ENCODE results near the gene TMEM94.
A peak's percentile ranks its signal among the peaks of the same experiment; 100 is the strongest.
"Not testable (repeated sequence)": the region's sequence is repeated elsewhere in the genome, so short reads cannot be mapped to it uniquely, and the experiment has no call there.

TMEM94 gene

DNA sequence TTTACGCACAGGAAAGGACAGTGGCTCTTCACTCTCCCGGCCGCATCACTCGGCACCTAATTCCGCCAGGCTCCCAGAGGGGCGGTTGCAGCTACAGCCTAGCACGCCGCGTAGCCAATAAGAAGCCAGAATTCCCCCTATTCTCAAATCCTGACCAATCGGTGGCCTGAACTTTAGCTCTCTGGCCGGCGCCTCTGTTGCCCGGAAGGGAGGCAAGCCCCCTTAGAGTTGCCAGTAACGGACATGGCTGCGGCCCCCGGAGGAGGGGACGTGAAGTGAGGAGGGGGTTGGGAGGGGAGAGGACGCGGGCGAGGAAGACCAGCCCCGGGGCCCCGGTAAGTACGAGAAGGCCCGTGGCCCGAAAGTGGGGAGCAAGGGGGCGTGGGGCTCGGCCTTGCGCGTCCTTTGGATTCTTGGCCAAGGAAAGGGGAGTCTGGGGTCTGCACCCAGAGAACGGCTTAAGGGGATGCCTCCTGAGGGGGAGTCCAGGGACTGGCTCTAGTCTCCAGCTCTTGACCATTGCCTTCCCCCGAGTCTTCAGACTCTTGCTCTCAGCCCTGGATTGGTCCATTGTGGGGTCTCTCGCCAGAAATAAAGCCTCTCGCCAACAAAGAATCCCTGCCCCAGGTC, at the start of gene TMEM94:
Gene TMEM94 (plus strand): TSS at position 219 of the 630 bp plus-strand sequence. CDS start 15,271 bp downstream, outside the sequence.
- peak; percentile 96 to 97 for DNase-seq (ENCODE audit: low read depth in 2 of 2)

DNA sequence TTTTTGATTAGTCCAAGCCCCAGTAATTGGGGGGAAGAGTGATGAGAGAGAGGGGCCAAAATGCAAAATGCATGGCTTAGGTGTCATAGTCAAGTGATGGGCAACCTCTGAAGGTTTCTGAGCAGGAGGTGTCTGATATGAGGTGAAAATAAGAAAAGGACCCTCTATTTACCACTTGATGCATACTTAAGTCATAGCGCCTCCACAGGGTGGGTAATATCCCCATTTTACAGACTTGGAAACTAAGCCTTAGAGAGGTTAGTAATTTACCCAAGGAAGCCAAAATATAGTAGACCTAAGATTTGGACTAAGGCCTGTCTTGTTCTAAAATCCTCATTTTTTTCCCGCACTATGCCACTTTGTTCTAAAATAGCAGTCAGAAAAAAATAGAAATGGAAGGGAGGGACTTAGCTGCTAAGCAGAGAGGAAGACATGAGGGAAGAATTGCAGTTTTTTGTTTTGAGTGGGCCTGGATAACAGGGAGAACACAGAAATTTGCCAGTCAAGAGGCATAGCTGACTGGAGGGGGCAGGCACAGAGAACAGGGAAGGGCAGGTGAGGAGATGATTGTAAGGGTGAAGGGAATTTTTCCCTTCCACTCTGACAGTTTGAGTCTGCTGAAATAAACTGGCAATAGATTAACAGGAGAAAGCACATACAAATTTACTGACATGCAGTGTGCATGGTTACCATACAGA, 48.6 kb upstream of the TMEM94 start:
- no peak for DNase-seq (ENCODE audit: low read depth in 2 of 2)

DNA sequence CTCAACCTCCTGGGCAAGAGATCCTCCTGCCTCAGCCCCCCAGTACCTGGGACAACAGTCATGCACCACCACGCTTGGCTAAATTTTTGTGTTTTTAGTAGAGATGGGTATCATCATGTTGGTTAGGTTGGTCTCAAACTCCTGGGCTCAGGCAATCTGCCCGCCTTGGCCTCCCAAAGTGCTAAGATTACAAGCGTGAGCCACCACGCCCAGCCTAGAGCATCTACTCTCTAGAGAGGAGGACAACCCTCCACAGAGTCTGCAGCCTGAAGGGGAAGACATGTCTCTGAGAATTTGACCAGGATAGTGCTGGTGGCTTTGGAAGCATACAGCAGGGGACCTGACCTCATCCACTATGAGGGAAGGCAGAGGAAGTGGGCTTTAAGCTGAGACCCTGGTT, 46.3 kb upstream of the TMEM94 start:
- no peak for DNase-seq (ENCODE audit: low read depth in 2 of 2)

DNA sequence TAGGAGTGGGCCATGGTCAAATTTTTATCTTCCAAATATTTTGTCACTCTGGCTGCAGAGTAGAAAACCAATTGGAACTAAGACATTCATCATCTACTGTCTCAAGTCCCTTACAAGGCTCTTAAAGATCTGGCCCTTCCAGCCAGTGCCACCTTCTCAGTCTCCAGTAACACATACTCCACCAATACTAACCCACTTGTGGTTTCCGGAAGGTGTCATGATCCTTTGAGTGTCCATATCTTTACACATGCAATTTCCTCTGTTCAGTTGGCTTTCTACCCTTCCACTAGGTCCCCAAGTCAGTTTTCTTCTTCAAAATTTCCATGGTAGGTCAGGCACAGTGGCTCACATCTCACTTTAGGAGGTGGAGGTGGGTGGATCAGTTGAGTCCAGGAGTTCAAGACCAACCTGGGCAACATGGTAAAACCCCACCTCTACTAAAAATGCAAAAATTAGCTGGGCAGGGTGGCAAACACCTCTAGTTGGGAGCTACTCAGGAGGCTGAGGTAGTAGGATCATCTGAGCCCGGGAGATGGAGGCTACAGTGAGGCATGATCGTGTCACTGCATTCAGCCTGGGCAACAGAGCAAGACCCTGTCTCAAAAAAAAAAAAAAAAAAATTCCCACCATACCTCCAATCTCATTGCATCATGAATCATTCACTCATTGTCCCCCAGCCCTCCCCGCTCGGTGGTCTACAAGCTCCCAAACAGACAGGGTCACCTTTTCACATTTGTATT, 44.9 kb upstream of the TMEM94 start:
- no peak for DNase-seq (ENCODE audit: low read depth in 2 of 2)

DNA sequence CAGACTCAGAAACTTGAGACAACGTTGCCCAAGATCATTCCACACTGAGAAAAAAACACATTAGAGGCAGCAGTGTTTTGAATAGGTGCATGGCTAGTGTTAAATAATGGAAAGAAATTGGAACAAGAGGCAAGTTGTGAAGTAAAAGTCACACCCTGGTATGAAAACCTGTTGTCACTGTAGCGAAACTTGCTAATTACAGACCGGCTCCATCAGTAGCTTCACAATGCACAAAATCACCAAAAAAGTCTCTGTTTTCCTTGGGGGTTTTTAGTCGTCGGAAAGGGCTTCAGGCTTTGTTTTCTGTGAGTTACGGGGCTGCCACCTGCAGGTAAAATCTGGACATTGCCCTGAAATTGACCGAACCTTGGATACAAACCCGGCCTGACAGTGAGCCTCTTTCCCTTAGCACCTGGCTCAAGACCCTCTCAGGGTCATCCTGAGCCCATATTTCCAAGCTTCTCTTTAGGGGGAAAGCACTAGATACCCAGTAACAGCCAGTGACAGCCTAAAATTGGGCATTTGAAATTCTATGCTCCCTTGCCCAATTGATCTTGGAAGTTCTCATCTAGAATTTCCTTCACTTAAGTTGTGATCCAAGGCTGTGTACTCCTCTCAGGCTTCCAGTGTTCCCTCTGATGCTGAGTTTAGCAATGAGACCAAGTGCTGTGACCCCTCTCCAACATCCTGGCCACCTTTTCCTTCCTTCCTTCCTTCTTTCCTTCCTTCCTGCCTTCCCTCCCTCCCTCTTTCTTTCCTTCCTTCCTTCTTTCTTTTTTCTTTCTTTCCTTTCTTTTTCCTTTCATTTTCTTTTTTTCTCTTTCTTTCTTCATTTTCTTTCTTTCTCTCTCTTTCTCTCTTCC, 43.7 kb upstream of the TMEM94 start:
- peak in 1 of 2 experiments; percentile 60 for DNase-seq (ENCODE audit: low read depth in 2 of 2)

DNA sequence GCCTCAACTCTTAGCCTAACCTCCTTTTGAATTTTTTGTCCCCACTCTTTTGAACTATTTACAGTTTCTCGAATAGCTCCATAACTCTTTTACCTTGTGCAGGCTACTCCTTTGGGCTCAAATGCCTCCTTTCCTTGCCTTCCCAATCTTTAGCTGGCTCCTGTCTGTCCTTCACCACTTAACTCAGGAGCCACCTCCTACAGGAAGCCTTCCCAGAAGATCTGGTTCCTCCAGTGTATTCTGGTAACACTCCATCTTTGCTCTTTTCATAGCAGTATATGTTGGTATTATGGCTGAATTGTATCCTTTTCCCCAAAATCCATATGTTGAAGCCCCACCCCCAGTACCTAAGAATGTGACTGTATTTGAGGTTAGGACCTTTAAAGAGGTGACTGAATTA, 41.9 kb upstream of the TMEM94 start:
- DNase-seq (ENCODE audit: low read depth in 2 of 2): no peak

DNA sequence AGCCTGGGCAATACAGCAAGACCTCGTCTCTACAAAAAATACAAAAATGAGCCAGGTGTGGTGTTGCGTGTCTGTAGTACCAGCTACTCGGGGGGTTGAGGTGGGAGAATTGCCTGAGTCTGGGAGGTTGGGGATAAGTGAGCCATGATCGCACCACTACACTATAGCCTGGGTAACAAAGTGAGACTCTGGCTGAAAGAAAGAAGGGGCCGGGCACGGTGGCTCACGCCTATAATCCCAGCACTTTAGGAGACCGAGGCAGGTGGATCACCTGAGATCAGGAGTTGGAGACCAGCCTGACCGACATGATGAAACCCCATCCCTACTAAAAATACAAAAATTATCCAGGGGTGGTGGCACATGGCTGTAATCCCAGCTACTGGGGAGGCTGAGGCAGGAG, 40.4 kb upstream of the TMEM94 start:
- DNase-seq (ENCODE audit: low read depth in 2 of 2): no peak

DNA sequence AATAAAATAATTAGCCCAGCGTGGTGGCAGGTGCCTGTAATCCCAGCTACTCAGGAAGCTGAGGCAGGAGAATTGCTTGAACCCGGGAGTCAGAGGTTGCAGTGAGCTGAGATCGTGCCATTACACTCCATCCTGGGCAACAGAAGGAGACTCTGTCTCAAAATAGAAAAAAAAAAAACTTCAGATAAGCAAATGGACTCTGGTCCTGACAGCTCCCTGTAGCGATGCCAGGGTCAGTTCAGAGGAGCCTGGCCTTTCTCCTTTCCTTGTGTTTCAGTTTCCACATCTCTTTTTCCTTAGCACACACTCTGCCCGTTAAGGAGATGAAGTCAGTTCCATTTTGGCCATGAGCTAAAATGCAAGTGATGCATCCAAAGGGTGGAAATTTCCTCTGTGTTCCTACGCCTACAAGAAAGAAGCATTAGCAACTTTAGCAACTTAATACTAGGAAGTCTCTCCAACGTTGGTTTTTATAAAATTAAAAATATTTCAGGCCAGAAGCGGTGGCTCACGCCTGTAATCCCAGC, 39.3 kb upstream of the TMEM94 start:
- no peak for DNase-seq (ENCODE audit: low read depth in 2 of 2)

DNA sequence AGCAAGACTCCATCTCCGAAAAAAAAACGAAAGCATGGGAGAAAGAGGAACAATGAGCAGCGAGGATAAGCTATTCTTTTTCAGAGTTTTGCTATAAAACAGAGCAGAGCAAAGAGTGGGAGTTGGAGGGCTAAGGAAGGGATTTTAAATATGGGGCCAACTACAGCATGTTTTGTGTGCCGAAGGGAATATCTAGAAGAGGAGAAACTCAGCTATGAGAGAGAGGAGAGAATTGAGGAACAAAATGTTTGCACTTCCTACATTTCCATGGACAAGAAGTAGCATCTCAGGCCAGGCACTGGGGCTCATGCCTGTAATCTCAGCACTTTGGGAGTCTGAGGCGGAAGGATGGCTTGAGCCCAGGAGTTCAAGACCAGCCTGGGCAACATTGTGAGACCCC, 37.9 kb upstream of the TMEM94 start:
- no peak for DNase-seq (ENCODE audit: low read depth in 2 of 2)

DNA sequence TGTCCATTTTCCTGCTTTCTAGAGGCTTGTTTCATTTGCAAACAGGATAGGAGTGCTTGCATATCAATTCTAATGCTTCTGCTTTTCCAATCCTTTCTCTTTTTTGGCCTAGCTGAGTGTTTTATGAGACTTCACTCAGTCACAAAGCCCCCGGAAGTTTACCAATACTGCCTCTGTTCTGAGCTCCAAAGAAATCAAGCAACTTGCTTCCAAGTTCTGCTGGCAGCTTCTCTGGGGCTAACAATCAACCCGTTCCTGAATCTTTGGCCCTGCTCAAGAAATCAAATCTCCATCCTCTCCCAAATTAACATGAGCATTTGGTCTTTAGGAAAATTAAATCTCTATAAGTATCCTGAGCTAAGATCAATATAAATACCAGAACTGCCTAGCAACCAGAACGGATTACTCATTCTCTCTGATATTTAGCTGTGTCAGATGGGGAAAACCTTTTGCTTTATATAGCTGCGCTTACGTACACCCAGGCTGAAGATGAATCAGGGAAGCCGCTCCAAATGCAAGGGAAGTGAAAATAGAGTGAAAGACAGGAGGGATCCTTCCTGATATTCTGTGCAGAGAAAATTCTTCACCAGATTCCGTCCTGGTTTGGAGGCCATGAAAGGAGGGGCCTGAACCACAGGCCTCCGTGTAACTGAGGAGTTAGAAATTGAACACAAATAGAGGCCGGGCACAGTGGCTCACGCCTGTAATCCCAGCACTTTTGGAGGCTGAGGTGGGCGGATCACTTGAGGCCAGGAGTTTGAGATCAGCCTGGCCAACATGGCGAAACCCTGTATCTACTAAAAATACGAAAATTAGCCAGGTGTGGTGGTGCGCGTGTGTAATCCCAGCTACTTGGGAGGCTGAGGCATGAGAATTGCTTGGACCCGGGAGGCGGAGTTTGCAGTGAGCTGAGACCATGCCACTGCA, 27.6 kb upstream of the TMEM94 start:
- peak; percentile 50 to 53 for DNase-seq (ENCODE audit: low read depth in 2 of 2)

DNA sequence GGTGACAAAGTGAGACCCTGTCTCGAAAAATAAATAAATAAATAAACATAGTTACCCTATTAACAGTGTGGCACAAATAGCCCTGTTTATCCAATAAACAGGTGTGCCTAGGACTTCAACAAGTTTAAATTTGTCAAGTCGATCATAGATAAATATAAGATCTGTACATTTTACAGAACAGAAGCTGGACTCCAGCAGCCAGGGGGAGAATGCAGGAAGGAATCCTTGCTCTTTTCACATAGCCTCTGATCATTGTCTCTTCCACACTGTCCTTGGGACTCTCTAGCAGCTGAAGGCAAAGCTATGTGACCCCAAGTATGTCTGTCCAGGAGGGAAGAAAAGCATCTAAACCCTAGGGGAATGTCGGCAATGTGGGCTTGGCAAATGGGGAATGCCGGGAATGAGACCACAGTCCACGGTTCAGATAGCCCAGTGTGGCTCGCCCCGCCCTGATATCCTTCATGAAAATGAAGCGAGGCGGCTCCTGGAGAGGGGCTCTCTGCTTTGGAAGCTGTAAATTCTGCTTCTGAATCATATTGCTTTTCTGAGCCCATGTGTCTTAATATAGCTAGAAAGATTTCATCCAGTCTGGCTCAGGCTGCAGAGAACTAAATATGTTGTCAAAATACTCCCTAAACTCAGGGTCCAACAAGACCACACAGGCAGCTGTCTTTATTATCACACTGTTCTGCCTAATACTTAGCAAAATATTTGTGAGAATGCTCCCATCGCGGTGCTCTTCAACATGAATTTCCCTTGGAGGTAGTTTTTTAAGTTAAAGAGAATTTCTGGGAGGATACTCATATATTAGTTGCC, 26.1 kb upstream of the TMEM94 start:
- peak; percentile 42 to 44 for DNase-seq (ENCODE audit: low read depth in 2 of 2)

DNA sequence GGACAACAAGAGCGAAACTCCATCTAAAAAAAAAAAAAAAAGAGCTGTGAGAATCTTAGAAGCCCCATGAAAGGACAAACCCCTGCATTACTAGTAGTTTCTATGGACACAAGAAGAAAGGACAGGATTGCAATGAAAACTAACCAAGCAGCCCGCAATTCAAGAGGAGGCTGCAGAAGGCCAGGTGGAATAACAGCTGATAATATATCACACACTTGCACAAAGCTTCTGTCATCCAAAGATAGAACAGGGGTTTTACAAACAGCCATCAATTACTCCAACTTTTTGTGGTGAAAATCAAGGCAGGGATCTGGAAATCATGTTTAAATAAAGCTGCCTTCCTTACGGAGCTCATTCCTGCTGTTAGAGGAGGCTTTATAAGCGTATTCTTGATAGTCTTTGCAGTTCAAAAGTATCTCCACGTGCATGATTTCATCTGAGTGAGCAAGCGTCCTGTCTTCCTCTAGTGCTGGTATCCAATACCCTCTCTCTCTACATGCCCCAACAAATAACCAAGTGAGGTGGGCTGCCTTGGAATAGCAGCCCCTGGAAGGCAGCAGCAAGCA, 23.1 kb upstream of the TMEM94 start:
- DNase-seq (ENCODE audit: low read depth in 2 of 2): no peak

DNA sequence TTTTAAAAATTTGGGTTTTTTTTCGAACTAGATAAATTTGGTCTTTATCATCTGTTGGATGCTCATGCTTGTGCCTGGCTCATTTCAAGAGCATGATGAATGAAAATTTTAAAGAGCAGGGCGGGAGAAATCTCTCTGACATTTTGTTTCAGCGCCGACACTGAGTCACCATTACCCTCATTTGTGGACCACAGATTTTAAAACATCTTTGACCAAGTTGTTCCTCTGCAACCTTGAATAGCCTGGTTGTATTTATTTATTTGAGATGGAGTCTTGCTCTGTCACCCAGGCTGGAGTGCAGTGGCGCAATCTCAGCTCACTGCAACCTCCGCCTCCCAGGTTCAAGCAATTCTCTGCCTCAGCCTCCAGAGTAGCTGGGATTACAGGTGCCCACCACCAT, 22.0 kb upstream of the TMEM94 start:
- not testable (repeated sequence) for DNase-seq (ENCODE audit: low read depth in 2 of 2)

DNA sequence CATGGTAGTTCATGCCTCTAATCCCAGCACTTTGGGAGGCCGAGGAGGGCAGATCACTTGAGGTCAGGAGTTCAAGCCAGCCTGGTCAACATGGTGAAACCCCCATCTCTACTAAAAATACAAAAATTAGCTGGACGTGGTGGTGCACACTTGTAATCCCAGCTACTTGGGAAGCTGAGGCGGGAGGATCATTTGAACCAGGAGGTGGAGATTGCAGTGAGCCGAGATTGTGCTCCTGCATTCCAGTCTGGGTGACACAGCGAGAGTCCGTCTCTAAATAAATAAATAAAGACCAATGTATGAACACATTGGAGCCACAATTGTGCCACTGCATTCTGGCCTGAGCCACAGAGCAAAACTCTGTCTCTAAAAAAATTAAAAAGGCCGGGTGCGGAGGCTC, 19.0 kb upstream of the TMEM94 start:
- not testable (repeated sequence) for DNase-seq (ENCODE audit: low read depth in 2 of 2)

DNA sequence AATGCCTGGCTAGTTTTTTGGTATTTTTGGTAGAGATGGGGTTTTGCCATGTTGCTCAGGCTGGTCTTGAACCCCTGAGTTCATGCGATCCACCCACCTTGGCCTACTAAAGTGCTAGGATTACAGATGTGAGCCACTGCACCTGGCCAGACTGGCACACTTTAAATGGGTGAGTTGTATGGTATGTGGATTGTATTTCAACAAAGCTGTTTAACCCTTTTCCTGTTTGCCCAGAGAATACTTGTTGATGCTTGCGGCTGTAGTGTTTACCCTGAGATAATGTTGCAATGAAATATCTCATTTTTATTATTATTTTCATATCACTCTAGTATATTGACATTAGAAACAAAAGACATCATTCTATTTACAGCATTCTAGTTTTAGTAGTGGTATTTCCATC, 17.1 kb upstream of the TMEM94 start:
- DNase-seq (ENCODE audit: low read depth in 2 of 2): no peak

DNA sequence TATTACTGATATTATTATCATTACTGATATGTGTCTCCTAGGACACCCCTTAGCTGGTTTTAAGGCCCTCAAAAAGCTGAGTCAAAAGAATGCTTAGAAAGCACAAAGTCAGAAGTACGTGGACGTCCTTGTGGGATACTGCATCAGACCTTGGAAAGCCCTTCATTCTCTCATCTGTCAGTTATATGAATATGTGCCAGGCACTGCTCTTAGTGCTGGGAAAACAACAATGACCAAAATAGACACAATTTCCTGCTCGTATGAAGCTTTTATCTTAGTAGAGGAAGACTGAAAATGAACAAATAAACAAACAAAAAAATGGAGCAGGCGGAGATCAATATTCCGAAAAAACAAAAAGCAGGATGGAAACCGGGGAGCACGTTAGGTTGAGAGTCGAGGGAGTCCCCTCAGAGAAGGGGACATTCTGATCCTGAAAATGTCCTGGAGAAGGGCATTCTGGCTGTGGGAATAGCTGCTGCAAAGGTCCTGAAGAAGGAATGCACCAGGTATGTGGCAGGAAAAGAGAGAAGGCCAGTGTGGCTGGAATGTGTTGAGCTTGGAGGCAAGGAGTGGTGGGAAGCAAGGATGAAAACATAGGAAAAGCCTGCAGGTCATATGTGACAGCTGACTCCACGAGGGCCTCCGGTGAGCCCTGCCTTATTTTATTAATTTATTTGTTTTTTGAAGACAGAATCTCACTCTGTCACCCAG, 15.5 kb upstream of the TMEM94 start:
- no peak for DNase-seq (ENCODE audit: low read depth in 2 of 2)

DNA sequence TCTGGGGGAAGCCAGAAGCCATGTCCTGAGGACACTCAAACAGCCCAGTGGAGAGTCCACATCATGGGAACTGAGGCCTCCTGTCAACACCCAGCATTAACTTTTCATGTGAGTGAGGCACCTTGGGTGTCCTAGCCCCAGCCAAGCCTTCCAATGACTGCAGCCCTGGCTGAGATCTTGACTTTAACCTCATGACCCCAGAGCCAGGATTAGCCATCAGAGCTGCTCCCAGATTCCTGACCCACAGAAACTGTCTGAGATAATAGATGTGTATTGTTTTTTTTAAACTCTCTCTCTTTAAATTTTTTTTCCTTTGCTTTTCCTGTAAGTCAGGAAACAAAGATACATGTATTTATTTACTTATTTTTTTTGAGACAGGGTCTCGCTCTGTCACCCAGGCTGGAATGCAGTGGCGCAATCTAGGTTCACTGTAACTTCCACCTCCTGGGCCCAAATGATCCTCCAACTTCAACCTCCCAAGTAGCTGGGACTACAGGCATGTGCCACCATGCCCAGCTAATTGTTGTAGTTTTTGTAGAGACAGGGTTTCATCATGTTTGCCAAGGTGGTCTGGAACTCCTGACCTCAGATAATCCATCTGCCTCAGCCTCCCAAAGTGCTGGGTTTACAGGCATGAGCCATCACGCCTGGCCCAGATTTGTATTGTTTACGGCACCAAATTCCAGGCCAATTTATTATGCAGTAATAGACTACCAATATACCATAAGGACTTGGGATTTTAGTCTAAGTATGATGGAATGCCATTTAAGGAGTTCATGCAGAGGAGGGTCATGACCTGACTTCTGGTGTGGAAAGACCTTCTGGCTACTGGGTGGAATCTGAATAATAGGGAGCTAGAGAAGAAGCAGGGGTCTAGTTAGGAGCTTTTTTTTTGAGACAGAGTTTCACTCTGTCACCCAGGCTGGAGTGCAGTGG, 14.0 kb upstream of the TMEM94 start:
- DNase-seq (ENCODE audit: low read depth in 2 of 2): no peak

DNA sequence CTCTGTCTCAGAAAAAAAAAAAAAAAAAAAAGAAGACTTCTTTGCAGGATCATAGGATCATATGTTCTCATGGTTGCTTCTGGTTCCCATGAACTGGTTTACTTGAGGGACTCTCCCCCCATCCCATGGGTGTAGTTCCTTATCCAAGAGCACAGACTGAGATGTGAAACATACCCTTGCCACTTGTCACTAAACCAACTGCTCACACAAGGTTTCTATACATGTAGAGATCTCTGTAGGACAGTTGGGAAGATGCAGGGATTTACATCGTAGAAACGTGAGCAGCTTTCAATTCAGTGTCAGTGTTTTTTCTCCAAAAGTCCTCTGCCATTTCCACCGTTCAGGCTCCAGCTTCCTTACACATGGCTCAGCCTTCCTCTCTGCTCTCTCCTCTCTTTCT, 11.1 kb upstream of the TMEM94 start:
- DNase-seq (ENCODE audit: low read depth in 2 of 2): no peak

Data from fibroblast of skin of left quadriceps (primary cell).